ENCODE measurements around the gene SETBP1.

Gene SETBP1

DNA sequence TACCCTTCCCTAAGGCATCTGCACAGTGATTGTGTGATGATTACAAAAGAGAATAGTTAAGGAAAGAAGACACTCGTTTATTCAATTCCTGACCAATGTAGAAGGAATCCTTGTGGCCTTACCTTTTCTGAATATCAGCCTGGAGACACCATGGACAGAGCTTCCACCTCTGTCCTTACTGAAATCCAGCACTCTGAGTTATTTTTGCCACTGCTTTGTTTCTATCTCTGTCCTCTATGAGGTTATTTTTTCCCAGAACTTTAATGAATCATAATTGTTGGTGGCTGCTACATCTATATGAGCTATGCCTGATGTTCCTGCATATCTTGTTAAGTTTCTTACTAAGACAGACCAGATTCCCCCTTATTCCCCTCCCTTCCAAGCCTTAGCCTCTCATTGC, 275.1 kb downstream of the SETBP1 start:
- H2AFZ ChIP-seq (ENCODE audit: low read length) = no peak overlapping the region
- H3K9me2 ChIP-seq (ENCODE audit: low read depth, low read length) = no peaks in the 10 kb centered on the region
- no peaks in the 10 kb centered on the region for H3F3A ChIP-seq (ENCODE audit: insufficient read depth, low read length)
- H3K4me2 ChIP-seq (ENCODE audit: low read length) = no peak overlapping the region
- H3K27ac ChIP-seq (ENCODE audit: low read depth, low read length, poor library complexity, severe bottlenecking) = no peak overlapping the region
- no peaks in the 10 kb centered on the region for H3K27me3 ChIP-seq (ENCODE audit: insufficient read depth, low read length)
- TF ChIP-seq EZH2 (IDR thresholded peaks at IDR 0.05; ENCODE audit: borderline replicate concordance, low read length) = no peak
- TF ChIP-seq, protein P1, sequence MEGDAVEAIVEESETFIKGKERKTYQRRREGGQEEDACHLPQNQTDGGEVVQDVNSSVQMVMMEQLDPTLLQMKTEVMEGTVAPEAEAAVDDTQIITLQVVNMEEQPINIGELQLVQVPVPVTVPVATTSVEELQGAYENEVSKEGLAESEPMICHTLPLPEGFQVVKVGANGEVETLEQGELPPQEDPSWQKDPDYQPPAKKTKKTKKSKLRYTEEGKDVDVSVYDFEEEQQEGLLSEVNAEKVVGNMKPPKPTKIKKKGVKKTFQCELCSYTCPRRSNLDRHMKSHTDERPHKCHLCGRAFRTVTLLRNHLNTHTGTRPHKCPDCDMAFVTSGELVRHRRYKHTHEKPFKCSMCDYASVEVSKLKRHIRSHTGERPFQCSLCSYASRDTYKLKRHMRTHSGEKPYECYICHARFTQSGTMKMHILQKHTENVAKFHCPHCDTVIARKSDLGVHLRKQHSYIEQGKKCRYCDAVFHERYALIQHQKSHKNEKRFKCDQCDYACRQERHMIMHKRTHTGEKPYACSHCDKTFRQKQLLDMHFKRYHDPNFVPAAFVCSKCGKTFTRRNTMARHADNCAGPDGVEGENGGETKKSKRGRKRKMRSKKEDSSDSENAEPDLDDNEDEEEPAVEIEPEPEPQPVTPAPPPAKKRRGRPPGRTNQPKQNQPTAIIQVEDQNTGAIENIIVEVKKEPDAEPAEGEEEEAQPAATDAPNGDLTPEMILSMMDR (IDR thresholded peaks at IDR 0.05; ENCODE audit: low read length) = no peak
- no peak overlapping the region for H3K9ac ChIP-seq (ENCODE audit: low read length)
- no peaks in the 10 kb centered on the region for H3K79me2 ChIP-seq (ENCODE audit: insufficient read depth, low read length)
- H4K20me1 ChIP-seq (ENCODE audit: insufficient read depth, low read length) = no peaks in the 10 kb centered on the region
- H3K4me1 ChIP-seq (ENCODE audit: insufficient read depth, low read length, severe bottlenecking) = no peaks in the 10 kb centered on the region
- no peaks in the 10 kb centered on the region for H3K9me3 ChIP-seq (ENCODE audit: low read length)
- H3K36me3 ChIP-seq (ENCODE audit: insufficient read depth, low read length) = no peaks in the 10 kb centered on the region
- no peak overlapping the region for H3K4me3 ChIP-seq (ENCODE audit: low read depth, low read length, poor library complexity, severe bottlenecking)

DNA sequence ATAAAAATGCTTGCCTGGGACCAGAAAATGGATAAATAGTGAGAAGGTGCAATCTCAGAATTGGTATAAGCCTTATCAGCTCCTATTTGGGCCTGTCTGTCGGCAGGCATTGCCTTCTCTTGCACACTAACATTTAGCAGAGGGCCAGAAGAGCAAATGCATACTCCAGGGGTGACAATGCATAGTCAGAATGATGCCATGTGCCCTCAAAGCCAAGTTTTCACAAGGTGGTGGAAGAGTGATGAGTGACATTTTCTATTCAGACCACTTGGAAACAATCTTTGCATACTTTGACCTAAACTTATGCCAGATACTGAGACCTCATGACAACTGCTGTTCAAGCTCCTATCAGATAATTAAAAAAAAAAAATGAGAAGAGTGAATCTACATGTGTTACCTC, 276.3 kb downstream of the SETBP1 start:
- no peak overlapping the region for H3K27ac ChIP-seq (ENCODE audit: low read depth, low read length, poor library complexity, severe bottlenecking)
- TF ChIP-seq EZH2 (IDR thresholded peaks at IDR 0.05; ENCODE audit: borderline replicate concordance, low read length) = no peak
- TF ChIP-seq, protein P1 (IDR thresholded peaks at IDR 0.05; ENCODE audit: low read length) = no peak
- H3K4me1 ChIP-seq (ENCODE audit: insufficient read depth, low read length, severe bottlenecking) = no peaks in the 10 kb centered on the region
- no peak overlapping the region for H2AFZ ChIP-seq (ENCODE audit: low read length)
- H3K36me3 ChIP-seq (ENCODE audit: insufficient read depth, low read length) = no peaks in the 10 kb centered on the region
- H3K79me2 ChIP-seq (ENCODE audit: insufficient read depth, low read length) = no peaks in the 10 kb centered on the region
- H3K4me3 ChIP-seq (ENCODE audit: low read depth, low read length, poor library complexity, severe bottlenecking) = no peak overlapping the region
- H3K9me2 ChIP-seq (ENCODE audit: low read depth, low read length) = no peaks in the 10 kb centered on the region
- no peaks in the 10 kb centered on the region for H3F3A ChIP-seq (ENCODE audit: insufficient read depth, low read length)
- H3K27me3 ChIP-seq (ENCODE audit: insufficient read depth, low read length) = no peaks in the 10 kb centered on the region
- no peak overlapping the region for H3K9ac ChIP-seq (ENCODE audit: low read length)
- no peak overlapping the region for H3K4me2 ChIP-seq (ENCODE audit: low read length)
- no peaks in the 10 kb centered on the region for H4K20me1 ChIP-seq (ENCODE audit: insufficient read depth, low read length)
- no peaks in the 10 kb centered on the region for H3K9me3 ChIP-seq (ENCODE audit: low read length)

DNA sequence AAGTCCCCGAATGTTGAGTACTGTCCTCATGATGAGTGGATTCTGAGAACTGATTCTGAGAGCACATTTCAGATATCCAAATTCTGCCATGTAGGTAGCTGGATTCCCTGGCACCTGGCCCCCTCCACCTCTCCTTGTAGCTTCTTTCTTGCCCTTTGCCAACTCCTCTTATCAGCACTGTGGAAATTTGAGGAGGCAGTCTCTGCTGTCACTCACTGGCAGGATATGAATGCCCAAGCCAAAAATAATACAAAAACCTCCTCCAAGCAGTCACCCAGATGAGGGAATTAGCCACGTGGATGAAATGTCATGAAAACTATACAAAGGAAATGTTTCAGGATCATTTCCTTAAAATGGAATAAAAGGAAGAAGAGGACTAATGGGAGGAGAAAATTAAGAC, 276.8 kb downstream of the SETBP1 start:
- no peaks in the 10 kb centered on the region for H3K9me2 ChIP-seq (ENCODE audit: low read depth, low read length)
- H3K79me2 ChIP-seq (ENCODE audit: insufficient read depth, low read length) = no peaks in the 10 kb centered on the region
- H3F3A ChIP-seq (ENCODE audit: insufficient read depth, low read length) = no peaks in the 10 kb centered on the region
- no peaks in the 10 kb centered on the region for H3K36me3 ChIP-seq (ENCODE audit: insufficient read depth, low read length)
- H3K9me3 ChIP-seq (ENCODE audit: low read length) = no peaks in the 10 kb centered on the region
- H3K4me3 ChIP-seq (ENCODE audit: low read depth, low read length, poor library complexity, severe bottlenecking) = no peak overlapping the region
- no peaks in the 10 kb centered on the region for H3K4me1 ChIP-seq (ENCODE audit: insufficient read depth, low read length, severe bottlenecking)
- H3K27me3 ChIP-seq (ENCODE audit: insufficient read depth, low read length) = no peaks in the 10 kb centered on the region
- no peak overlapping the region for H3K9ac ChIP-seq (ENCODE audit: low read length)
- H2AFZ ChIP-seq (ENCODE audit: low read length) = no peak overlapping the region
- H3K4me2 ChIP-seq (ENCODE audit: low read length) = no peak overlapping the region
- H4K20me1 ChIP-seq (ENCODE audit: insufficient read depth, low read length) = no peaks in the 10 kb centered on the region
- H3K27ac ChIP-seq (ENCODE audit: low read depth, low read length, poor library complexity, severe bottlenecking) = no peak overlapping the region
- TF ChIP-seq, protein P1 (IDR thresholded peaks at IDR 0.05; ENCODE audit: low read length) = no peak
- no peak for TF ChIP-seq EZH2 (IDR thresholded peaks at IDR 0.05; ENCODE audit: borderline replicate concordance, low read length)
